NCI-H128 (cell line): ENCODE results near the gene EXD3.
"Not testable (repeated sequence)": the region's sequence is repeated elsewhere in the genome, so short reads cannot be mapped to it uniquely, and the experiment has no call there.

Experiments
- DNase-seq: peaks from one replicate; lab custom pipeline; 2025; ENCODE audit not compliant: unreplicated experiment; lab: John Stamatoyannopoulos, UW

The EXD3 gene

DNA sequence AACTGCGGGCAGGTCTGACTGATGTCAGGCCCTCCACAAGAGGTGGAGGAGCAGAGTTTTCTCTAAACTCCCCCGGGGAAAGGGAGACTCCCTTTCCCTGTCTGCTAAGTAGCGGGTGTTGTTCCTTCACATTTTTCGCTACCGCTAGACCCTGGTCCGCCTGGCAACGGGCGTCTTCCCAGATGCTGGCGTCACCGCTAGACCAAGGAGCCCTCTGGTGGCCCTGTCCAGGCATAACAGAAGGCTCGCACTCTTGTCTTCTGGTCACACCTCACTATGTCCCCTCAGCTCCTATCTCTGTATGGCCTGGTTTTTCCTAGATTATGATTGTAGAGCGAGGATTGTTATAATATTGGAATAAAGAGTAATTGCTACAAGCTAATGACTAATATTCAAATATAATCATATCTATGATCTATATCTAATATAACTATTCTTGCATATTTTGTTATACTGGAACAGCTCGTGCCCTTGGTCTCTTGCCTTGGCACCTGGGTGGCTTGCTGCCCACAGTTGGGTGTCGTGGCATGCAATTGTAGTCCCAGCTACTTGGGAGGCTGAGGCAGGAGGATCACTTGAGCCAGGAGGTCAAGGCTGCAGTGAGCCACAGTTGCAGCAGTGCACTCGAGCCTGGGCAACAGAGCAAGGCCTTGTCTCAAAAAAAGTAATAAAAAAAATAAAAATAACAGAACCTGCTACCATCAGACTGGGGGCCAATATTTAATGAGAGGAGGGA lies 160.6 kb downstream of the EXD3 start:
- DNase-seq: not testable (repeated sequence)
